A549 (cell line): ENCODE results near the gene IDS. TPM values are rescaled to one million over a fixed set of nuclear protein-coding genes. Genes with fewer than 3 reads are reported as not detected.
"Not testable (repeated sequence)": the region's sequence is repeated elsewhere in the genome, so short reads cannot be mapped to it uniquely, and the experiment has no call there.

Source experiments
- ATAC-seq, 2 experiments: fragments of 200-7000 bp in 1 of 2; fragments of >200 bp in 1 of 2; cut with Nextera tagmentation in 1 of 2; cut with Tn5 transposase in 1 of 2; 3 replicates each; pipeline versions ENCODE4 v1.8.0 to v1.9.1; 2018 to 2020; ENCODE audit warnings: mild to moderate bottlenecking in 1 of 2, moderate library complexity in 1 of 2
- CTCF ChIA-PET: fragments of 300-600 bp; sonication (Branson Sonifier 250); formaldehyde crosslinking; extraction: SDS; loops from one replicate; lab custom pipeline; 2021; ENCODE audit warnings: antibody characterized with exemption, inconsistent platforms; lab: Yijun Ruan, JAX
- POLR2A ChIA-PET: fragments of 350-600 bp; formaldehyde crosslinking; extraction: SDS; loops from one replicate; lab custom pipeline; 2021; ENCODE audit warnings: antibody characterized with exemption, inconsistent platforms; lab: Yijun Ruan, JAX
- DNase-seq, 2 experiments: peaks; one replicate each; pipeline versions ENCODE4 v3.0.0 to v3.0.0-alpha.2; 2011 to 2016; ENCODE audit warnings: low read depth in 1 of 2, low spot score in 1 of 2
- FAIRE-seq: peaks from 2 replicates; lab custom pipeline; 2011; peaks lifted over from hg19 to GRCh38; lab: Jason Lieb, UNC
- H3K27ac ChIP-seq, 2 experiments: fragments of >200 bp; sonication (Bioruptor Twin); formaldehyde crosslinking; 3 replicates each; pipeline ENCODE4 v1.5.1; 2016 to 2017
- H3K4me1 ChIP-seq: fragments of >200 bp; sonication (Bioruptor Twin); formaldehyde crosslinking; 3 replicates; pipeline ENCODE4 v1.6.1; 2016
- H3K4me2 ChIP-seq: fragments of >200 bp; sonication (Bioruptor Twin); formaldehyde crosslinking; 3 replicates; pipeline ENCODE4 v1.6.1; 2016
- H3K4me3 ChIP-seq: fragments of >200 bp; sonication (Bioruptor Twin); formaldehyde crosslinking; 3 replicates; pipeline ENCODE4 v1.5.1; 2016
- H3K9me3 ChIP-seq: fragments of >200 bp; sonication (Bioruptor Twin); formaldehyde crosslinking; 3 replicates; pipeline ENCODE4 v1.6.1; 2016
- ATOH8 ChIP-seq: fragments of 250-450 bp; sonication (Bioruptor Pico); IDR thresholded peaks from 2 replicates; pipeline ENCODE4 v1.5.0; 2020; ENCODE audit warnings: low read depth, mild to moderate bottlenecking, moderate library complexity
- EP300 ChIP-seq, 2 experiments: fragments of >200 bp; sonication (Bioruptor Twin); formaldehyde crosslinking; IDR thresholded peaks; 2 replicates in 1 of 2; 3 replicates in 1 of 2; pipeline ENCODE4 v1.6.1; 2016 to 2017
- ESRRA ChIP-seq: fragments of 150-350 bp; IDR thresholded peaks from 2 replicates; pipeline ENCODE4 v1.6.1; 2014; ENCODE audit warnings: mild to moderate bottlenecking, low read length, borderline replicate concordance
- HEYL ChIP-seq: fragments of 250-450 bp; sonication (Bioruptor Pico); IDR thresholded peaks from 2 replicates; pipeline ENCODE4 v1.8.0; 2021; ENCODE audit warnings: mild to moderate bottlenecking, moderate library complexity
- HOXA7 ChIP-seq: fragments of 250-450 bp; sonication (Bioruptor Pico); IDR thresholded peaks from 2 replicates; pipeline ENCODE4 v1.5.0; 2020; ENCODE audit warnings: mild to moderate bottlenecking, moderate library complexity
- JUN ChIP-seq, 2 experiments: fragments of >200 bp; sonication (Bioruptor Twin); formaldehyde crosslinking; IDR thresholded peaks; 2 replicates in 1 of 2; 3 replicates in 1 of 2; pipeline ENCODE4 v1.6.1; 2016 to 2017
- KDM5A ChIP-seq: fragments of 200-600 bp; sonication (generic); IDR thresholded peaks from 2 replicates; pipeline ENCODE4 v1.6.1; 2016; ENCODE audit warnings: antibody characterized with exemption, mild to moderate bottlenecking
- NR3C1 ChIP-seq: fragments of >200 bp; sonication (Bioruptor Twin); formaldehyde crosslinking; IDR thresholded peaks from 3 replicates; pipeline ENCODE4 v1.6.1; 2017
- POLR2A ChIP-seq: IDR thresholded peaks from 2 replicates; pipeline ENCODE4 v1.6.1; 2012; ENCODE audit warnings: mild to moderate bottlenecking, low read length
- RFX5 ChIP-seq: fragments of 450-650 bp; IDR thresholded peaks from 2 replicates; pipeline ENCODE4 v1.7.1; 2014; ENCODE audit warnings: antibody characterized with exemption, mild to moderate bottlenecking, moderate library complexity
- TFCP2L1 ChIP-seq: fragments of 250-450 bp; sonication (Bioruptor Pico); IDR thresholded peaks from 2 replicates; pipeline ENCODE4 v1.5.0; 2021; ENCODE audit warnings: mild to moderate bottlenecking
- USF2 ChIP-seq: fragments of 450-650 bp; IDR thresholded peaks from 2 replicates; pipeline ENCODE4 v1.6.1; 2014; ENCODE audit warnings: antibody characterized with exemption
- ZSCAN20 ChIP-seq: fragments of 250-450 bp; sonication (Bioruptor Pico); IDR thresholded peaks from 2 replicates; pipeline ENCODE4 v1.8.0; 2022; ENCODE audit warnings: mild to moderate bottlenecking, moderate library complexity
- WGBS: methylation state at CpG from one replicate; pipeline ENCODE4 v1.1.6; 2017; ENCODE audit errors: missing lambda C conversion rate; 5-methylcytosine and 5-hydroxymethylcytosine counted together
- polyA plus RNA-seq, 4 experiments: library from polyadenylated mRNA; depleted of rRNA in 3 of 4; stranded (reverse); fragments of >200 nt; fragmentation: RNase III in 1 of 4; extraction: RNeasy Plus Mini Kit Qiagen cat#74134 plus additional on column Dnase treatment in 1 of 4; gene quantifications; 2 replicates in 3 of 4; 3 replicates in 1 of 4; pipeline ENCODE4 v1.2.3, GENCODE V29; 2011 to 2017

The IDS gene
- polyA plus RNA-seq, 2 of the 4 experiments (the other 2 are of a cell fraction) = 40.6 to 120 TPM

- DNase-seq = peak; percentile 72 to 93
- Histone ChIP-seq H3K4me1 (0 out of 3 replicates have a peak, but pooled peaks cover 6% of the 10 kb centered on the region), H3K27ac (peak overlapping the region; percentile 78 to 91), H3K4me3 (peak overlapping the region; percentile 94), H3K9me3 (no peaks in the 10 kb centered on the region), H3K4me2 (peak overlapping the region; percentile 66)
- POLR2A ChIA-PET = interaction anchor here (0.7 to 3.2 kb wide), 10 partner anchors 9 to 400 kb away, joined by 3 to 35 read pairs (median 4); partner anchors contain the start of genes EOLA2 and IDS
- CTCF ChIA-PET = interaction anchor here (2.0 to 2.6 kb wide), 2 partner anchors 12 to 28 kb away, joined by 4 to 9 read pairs; no protein-coding TSS in a partner anchor
- 1% methylated on average over 10 of the region's 34 CpGs for WGBS
- peak; percentile 93 for FAIRE-seq
- ATAC-seq = peak; percentile 77 to 81
- no peak for TF ChIP-seq POLR2A
- TF ChIP-seq TFCP2L1 (CRISPR knock-in tag) = no peak
- no peak for TF ChIP-seq ZSCAN20
- no peak for TF ChIP-seq RFX5
- TF ChIP-seq JUN (IDR thresholded peaks at IDR 0.05) = no peak
- TF ChIP-seq HOXA7 (CRISPR knock-in tag) = no peak
- TF ChIP-seq KDM5A = no peak
- TF ChIP-seq ATOH8 = no peak
- TF ChIP-seq NR3C1 = no peak
- TF ChIP-seq EP300 (IDR thresholded peaks at IDR 0.05) = no peak
- no peak for TF ChIP-seq ESRRA
- no peak for TF ChIP-seq HEYL (CRISPR knock-in tag)
- no peak for TF ChIP-seq USF2
Measured at GRCh38 chrX:149539283-149540130, 34.4 kb upstream of the IDS start.

- H3K4me2 ChIP-seq, H3K4me1 ChIP-seq, H3K27ac ChIP-seq, DNase-seq, ATAC-seq, H3K9me3 ChIP-seq, POLR2A ChIA-PET, H3K4me3 ChIP-seq, FAIRE-seq: not testable (repeated sequence)
- WGBS = 92% methylated on average over 8 of the region's 11 CpGs
- CTCF ChIA-PET = interaction anchor here (1.3 kb wide), 1 partner anchor 26 kb away, joined by 3 read pairs; no protein-coding TSS in a partner anchor
Measured at GRCh38 chrX:149537474-149537873, 32.4 kb upstream of the IDS start.

- CTCF ChIA-PET, FAIRE-seq, ATAC-seq, H3K9me3 ChIP-seq, POLR2A ChIA-PET, H3K27ac ChIP-seq, DNase-seq, H3K4me2 ChIP-seq, H3K4me3 ChIP-seq, H3K4me1 ChIP-seq: not testable (repeated sequence)
- WGBS = 68% methylated on average over 3 of the region's 3 CpGs
Measured at GRCh38 chrX:149534926-149535602, 30.0 kb upstream of the IDS start.

- H3K4me3 ChIP-seq, ATAC-seq, FAIRE-seq, CTCF ChIA-PET, H3K27ac ChIP-seq, POLR2A ChIA-PET, H3K4me1 ChIP-seq, DNase-seq, H3K4me2 ChIP-seq, H3K9me3 ChIP-seq: not testable (repeated sequence)
- 92% methylated on average over 9 of the region's 11 CpGs for WGBS
Measured at GRCh38 chrX:149533999-149534398, 28.9 kb upstream of the IDS start.

- FAIRE-seq, H3K27ac ChIP-seq, H3K4me1 ChIP-seq, H3K9me3 ChIP-seq, DNase-seq, CTCF ChIA-PET, POLR2A ChIA-PET, ATAC-seq, H3K4me3 ChIP-seq, H3K4me2 ChIP-seq: not testable (repeated sequence)
- WGBS = no CpG with 5 or more reads among the region's 3 CpGs
Measured at GRCh38 chrX:149532868-149533267, 27.8 kb upstream of the IDS start.
